ENCODE results near the gene CDCA7L.

Gene CDCA7L

DNA sequence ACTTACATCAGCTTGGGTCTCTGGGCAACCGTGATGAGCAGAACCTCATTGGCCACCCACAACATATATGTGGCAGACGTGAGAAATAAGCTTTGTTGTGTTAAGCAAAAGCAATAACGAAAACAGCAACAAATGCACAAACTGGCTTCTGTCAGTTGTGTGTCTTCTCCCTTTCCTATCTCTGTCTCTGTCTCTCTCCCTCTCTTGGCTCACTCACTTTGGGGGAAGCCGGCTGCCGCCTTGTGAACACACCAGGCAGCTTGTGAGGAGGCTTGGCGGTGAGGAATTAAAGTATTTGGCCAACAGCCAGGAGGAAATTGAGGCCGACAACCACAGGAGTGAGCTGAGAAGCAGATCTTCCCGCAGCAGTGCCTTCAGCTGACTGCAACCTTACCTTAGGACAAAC lies 21.9 kb upstream of the CDCA7L start:
- Histone ChIP-seq H3K9me2 (replicated peaks; ENCODE audit: control insufficient read depth, low read length) (no peaks in the 10 kb centered on the region), H3K36me3 (ENCODE audit: control insufficient read depth, low read length) (no peaks in the 10 kb centered on the region), H3K4me3 (ENCODE audit: low read length) (peak overlapping the region; percentile 44), H4K20me1 (ENCODE audit: control insufficient read depth, insufficient read depth, low read depth, low read length) (no peaks in the 10 kb centered on the region), H3K9me3 (ENCODE audit: control insufficient read depth, insufficient read depth, low read length) (peaks cover 6% of the 10 kb centered on the region; the same call in 1 of the 2 replicates), H3K27me3 (ENCODE audit: control insufficient read depth, low read length) (no peaks in the 10 kb centered on the region), H3K27ac (ENCODE audit: low read depth, low read length) (peak overlapping the region; percentile 26), H3K4me2 (ENCODE audit: low read length) (peak overlapping the region; percentile 65), H3F3A (ENCODE audit: control insufficient read depth, insufficient read depth) (peaks cover 10% of the 10 kb centered on the region), H3K4me1 (ENCODE audit: control insufficient read depth, low read length) (peaks cover 49% of the 10 kb centered on the region), H3K79me2 (ENCODE audit: control insufficient read depth, low read length) (no peaks in the 10 kb centered on the region)
- TF ChIP-seq CTCF (IDR thresholded peaks at IDR 0.05; ENCODE audit: low read depth, low read length, poor library complexity, severe bottlenecking) (no peak), EZH2phosphoT487 (IDR thresholded peaks at IDR 0.05; ENCODE audit: borderline replicate concordance, low read length) (no peak)

DNA sequence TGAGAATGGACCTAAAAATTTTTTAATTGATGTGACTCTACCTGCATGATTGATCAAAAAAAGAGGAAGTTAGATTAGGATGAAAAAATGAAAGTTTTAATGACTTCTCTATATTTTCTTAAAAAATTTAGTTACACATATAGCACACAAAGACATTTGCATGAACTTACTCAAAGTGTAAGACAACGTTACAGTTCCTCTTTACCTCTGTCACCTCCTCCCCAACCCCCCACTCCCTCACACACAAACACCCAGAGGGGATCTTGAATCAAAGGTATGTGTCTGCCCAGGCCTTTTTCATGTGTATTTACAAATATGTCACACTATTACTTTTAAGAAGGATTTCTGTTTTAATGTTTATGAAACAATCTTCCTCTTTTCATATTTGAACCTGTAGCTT lies 20.6 kb upstream of the CDCA7L start:
- Histone ChIP-seq H3K4me1 (ENCODE audit: control insufficient read depth, low read length) (peaks cover 49% of the 10 kb centered on the region), H3K9me3 (ENCODE audit: control insufficient read depth, insufficient read depth, low read length) (no peaks in the 10 kb centered on the region), H3K4me2 (ENCODE audit: low read length) (peak overlapping the region; percentile 65), H3K27me3 (ENCODE audit: control insufficient read depth, low read length) (no peaks in the 10 kb centered on the region), H3K4me3 (ENCODE audit: low read length) (peak overlapping the region; percentile 44), H3F3A (ENCODE audit: control insufficient read depth, insufficient read depth) (peaks cover 10% of the 10 kb centered on the region), H3K27ac (ENCODE audit: low read depth, low read length) (peak overlapping the region; percentile 65), H3K9me2 (replicated peaks; ENCODE audit: control insufficient read depth, low read length) (no peaks in the 10 kb centered on the region), H3K36me3 (ENCODE audit: control insufficient read depth, low read length) (no peaks in the 10 kb centered on the region), H3K79me2 (ENCODE audit: control insufficient read depth, low read length) (no peaks in the 10 kb centered on the region), H4K20me1 (ENCODE audit: control insufficient read depth, insufficient read depth, low read depth, low read length) (no peaks in the 10 kb centered on the region)
- no peak for TF ChIP-seq EZH2phosphoT487 (IDR thresholded peaks at IDR 0.05; ENCODE audit: borderline replicate concordance, low read length)
- TF ChIP-seq CTCF (IDR thresholded peaks at IDR 0.05; ENCODE audit: low read depth, low read length, poor library complexity, severe bottlenecking) = no peak

DNA sequence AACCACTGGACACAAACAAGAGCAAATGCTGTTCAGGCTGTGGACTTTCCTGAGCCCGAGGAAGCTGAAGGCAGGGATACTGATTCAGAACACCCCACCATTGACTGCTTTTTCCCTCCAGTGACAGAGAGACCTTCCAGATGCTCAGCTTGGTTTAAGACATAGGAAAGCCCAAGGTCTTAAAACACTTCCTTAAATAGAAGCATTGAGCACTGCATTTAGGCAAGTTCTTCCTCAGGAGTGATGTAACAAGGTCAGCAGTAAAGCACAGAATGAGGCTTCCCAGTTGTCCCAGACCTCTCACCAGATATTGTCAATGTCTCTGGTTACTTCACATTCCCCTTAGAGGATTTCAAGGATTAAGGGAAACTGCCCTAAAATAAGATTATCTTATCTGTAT lies 19.6 kb upstream of the CDCA7L start:
- Histone ChIP-seq H3K9me2 (replicated peaks; ENCODE audit: control insufficient read depth, low read length) (no peaks in the 10 kb centered on the region), H3K36me3 (ENCODE audit: control insufficient read depth, low read length) (no peaks in the 10 kb centered on the region), H3K4me1 (ENCODE audit: control insufficient read depth, low read length) (peaks cover 49% of the 10 kb centered on the region), H3K27ac (ENCODE audit: low read depth, low read length) (no peak overlapping the region), H3K4me3 (ENCODE audit: low read length) (peak overlapping the region; percentile 40), H3K4me2 (ENCODE audit: low read length) (peak overlapping the region; percentile 65), H3F3A (ENCODE audit: control insufficient read depth, insufficient read depth) (peaks cover 10% of the 10 kb centered on the region), H3K27me3 (ENCODE audit: control insufficient read depth, low read length) (no peaks in the 10 kb centered on the region), H3K79me2 (ENCODE audit: control insufficient read depth, low read length) (no peaks in the 10 kb centered on the region), H4K20me1 (ENCODE audit: control insufficient read depth, insufficient read depth, low read depth, low read length) (no peaks in the 10 kb centered on the region), H3K9me3 (ENCODE audit: control insufficient read depth, insufficient read depth, low read length) (no peaks in the 10 kb centered on the region)
- TF ChIP-seq EZH2phosphoT487 (IDR thresholded peaks at IDR 0.05; ENCODE audit: borderline replicate concordance, low read length) = no peak
- no peak for TF ChIP-seq CTCF (IDR thresholded peaks at IDR 0.05; ENCODE audit: low read depth, low read length, poor library complexity, severe bottlenecking)
